ENCODE measurements around the gene MRPS2. TPM values are rescaled to one million over a fixed set of nuclear protein-coding genes. Genes with fewer than 3 reads are reported as not detected.

MRPS2 gene
- total and polyA plus RNA-seq, 2 experiments from 2014 or later = 83.2 to 116 TPM

- TF ChIP-seq, protein P1, sequence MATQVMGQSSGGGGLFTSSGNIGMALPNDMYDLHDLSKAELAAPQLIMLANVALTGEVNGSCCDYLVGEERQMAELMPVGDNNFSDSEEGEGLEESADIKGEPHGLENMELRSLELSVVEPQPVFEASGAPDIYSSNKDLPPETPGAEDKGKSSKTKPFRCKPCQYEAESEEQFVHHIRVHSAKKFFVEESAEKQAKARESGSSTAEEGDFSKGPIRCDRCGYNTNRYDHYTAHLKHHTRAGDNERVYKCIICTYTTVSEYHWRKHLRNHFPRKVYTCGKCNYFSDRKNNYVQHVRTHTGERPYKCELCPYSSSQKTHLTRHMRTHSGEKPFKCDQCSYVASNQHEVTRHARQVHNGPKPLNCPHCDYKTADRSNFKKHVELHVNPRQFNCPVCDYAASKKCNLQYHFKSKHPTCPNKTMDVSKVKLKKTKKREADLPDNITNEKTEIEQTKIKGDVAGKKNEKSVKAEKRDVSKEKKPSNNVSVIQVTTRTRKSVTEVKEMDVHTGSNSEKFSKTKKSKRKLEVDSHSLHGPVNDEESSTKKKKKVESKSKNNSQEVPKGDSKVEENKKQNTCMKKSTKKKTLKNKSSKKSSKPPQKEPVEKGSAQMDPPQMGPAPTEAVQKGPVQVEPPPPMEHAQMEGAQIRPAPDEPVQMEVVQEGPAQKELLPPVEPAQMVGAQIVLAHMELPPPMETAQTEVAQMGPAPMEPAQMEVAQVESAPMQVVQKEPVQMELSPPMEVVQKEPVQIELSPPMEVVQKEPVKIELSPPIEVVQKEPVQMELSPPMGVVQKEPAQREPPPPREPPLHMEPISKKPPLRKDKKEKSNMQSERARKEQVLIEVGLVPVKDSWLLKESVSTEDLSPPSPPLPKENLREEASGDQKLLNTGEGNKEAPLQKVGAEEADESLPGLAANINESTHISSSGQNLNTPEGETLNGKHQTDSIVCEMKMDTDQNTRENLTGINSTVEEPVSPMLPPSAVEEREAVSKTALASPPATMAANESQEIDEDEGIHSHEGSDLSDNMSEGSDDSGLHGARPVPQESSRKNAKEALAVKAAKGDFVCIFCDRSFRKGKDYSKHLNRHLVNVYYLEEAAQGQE (IDR thresholded peaks at IDR 0.05; ENCODE audit: unreplicated experiment) = no peak
- TF ChIP-seq CTCF (conservative IDR thresholded peaks at IDR 0.05; ENCODE audit: low read depth in 2 of 2) (no peak), POLR2AphosphoS5 (IDR thresholded peaks at IDR 0.05; ENCODE audit: low read depth) (no peak), ZNF114 (CRISPR knock-in tag; IDR thresholded peaks at IDR 0.05) (no peak), ZNF331 (CRISPR knock-in tag; IDR thresholded peaks at IDR 0.05; ENCODE audit: low read depth) (no peak), NANOG (IDR thresholded peaks at IDR 0.05; ENCODE audit: borderline replicate concordance) (no peak)
- TF ChIP-seq, protein P2, sequence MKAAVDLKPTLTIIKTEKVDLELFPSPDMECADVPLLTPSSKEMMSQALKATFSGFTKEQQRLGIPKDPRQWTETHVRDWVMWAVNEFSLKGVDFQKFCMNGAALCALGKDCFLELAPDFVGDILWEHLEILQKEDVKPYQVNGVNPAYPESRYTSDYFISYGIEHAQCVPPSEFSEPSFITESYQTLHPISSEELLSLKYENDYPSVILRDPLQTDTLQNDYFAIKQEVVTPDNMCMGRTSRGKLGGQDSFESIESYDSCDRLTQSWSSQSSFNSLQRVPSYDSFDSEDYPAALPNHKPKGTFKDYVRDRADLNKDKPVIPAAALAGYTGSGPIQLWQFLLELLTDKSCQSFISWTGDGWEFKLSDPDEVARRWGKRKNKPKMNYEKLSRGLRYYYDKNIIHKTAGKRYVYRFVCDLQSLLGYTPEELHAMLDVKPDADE (IDR thresholded peaks at IDR 0.05) = no peak
Measured at GRCh38 chr9:135523521-135524129, 23.1 kb downstream of the MRPS2 start (continued).

- H3K9me3 Mint-ChIP-seq = no peaks in the 10 kb centered on the region
- TF ChIP-seq, protein P1 (IDR thresholded peaks at IDR 0.05; ENCODE audit: unreplicated experiment) = no peak
- no peak for TF ChIP-seq NANOG (IDR thresholded peaks at IDR 0.05; ENCODE audit: borderline replicate concordance)
- TF ChIP-seq, protein P2 (IDR thresholded peaks at IDR 0.05) = no peak
- no peak for TF ChIP-seq STAT1 (IDR thresholded peaks at IDR 0.05; ENCODE audit: unreplicated experiment)
- TF ChIP-seq POLR2AphosphoS5 (IDR thresholded peaks at IDR 0.05; ENCODE audit: low read depth) = no peak
- no peak for TF ChIP-seq ZNF114 (CRISPR knock-in tag; IDR thresholded peaks at IDR 0.05)
Measured at GRCh38 chr9:135524130-135524861, 23.8 kb downstream of the MRPS2 start.

More at GRCh38 chr9:135524130-135524861, 23.8 kb downstream of the MRPS2 start:
- no peaks in the 10 kb centered on the region for H3K36me3 Mint-ChIP-seq (ENCODE audit: low read depth)
- Histone ChIP-seq H2AFZ (no peak overlapping the region), H3K4me1 (ENCODE audit: insufficient read depth) (no peaks in the 10 kb centered on the region; the same call in 1 of the 2 replicates), H3K27me3 (ENCODE audit: insufficient read depth) (no peaks in the 10 kb centered on the region), H4K20me1 (replicated peaks; ENCODE audit: insufficient read depth) (no peaks in the 10 kb centered on the region), H3K4me3 (no peak overlapping the region), H3F3A (replicated peaks; ENCODE audit: low read depth) (no peaks in the 10 kb centered on the region), H3K9me2 (ENCODE audit: insufficient read depth) (no peaks in the 10 kb centered on the region), H3K36me3 (ENCODE audit: insufficient read depth) (no peaks in the 10 kb centered on the region), H3K27ac (ENCODE audit: low read depth) (no peak overlapping the region), H3K4me2 (no peak overlapping the region), H3K79me2 (replicated peaks; ENCODE audit: insufficient read depth) (no peaks in the 10 kb centered on the region)
- no peak overlapping the region for H3K4me3 Mint-ChIP-seq
- DNase-seq (ENCODE audit: low spot score) (no peak), ATAC-seq (no peak)
- H3K4me1 Mint-ChIP-seq = peaks cover 10% of the 10 kb centered on the region; the same call in 2 of the 3 replicates
- H3K27me3 Mint-ChIP-seq (ENCODE audit: insufficient read depth, low read depth, poor library complexity) = peaks cover 4% of the 10 kb centered on the region
- no peak overlapping the region for H3K27ac Mint-ChIP-seq
